ENCODE data around the gene RHBDD3.
A peak's percentile ranks its signal among the peaks of the same experiment; 100 is the strongest.

The RHBDD3 gene

DNA sequence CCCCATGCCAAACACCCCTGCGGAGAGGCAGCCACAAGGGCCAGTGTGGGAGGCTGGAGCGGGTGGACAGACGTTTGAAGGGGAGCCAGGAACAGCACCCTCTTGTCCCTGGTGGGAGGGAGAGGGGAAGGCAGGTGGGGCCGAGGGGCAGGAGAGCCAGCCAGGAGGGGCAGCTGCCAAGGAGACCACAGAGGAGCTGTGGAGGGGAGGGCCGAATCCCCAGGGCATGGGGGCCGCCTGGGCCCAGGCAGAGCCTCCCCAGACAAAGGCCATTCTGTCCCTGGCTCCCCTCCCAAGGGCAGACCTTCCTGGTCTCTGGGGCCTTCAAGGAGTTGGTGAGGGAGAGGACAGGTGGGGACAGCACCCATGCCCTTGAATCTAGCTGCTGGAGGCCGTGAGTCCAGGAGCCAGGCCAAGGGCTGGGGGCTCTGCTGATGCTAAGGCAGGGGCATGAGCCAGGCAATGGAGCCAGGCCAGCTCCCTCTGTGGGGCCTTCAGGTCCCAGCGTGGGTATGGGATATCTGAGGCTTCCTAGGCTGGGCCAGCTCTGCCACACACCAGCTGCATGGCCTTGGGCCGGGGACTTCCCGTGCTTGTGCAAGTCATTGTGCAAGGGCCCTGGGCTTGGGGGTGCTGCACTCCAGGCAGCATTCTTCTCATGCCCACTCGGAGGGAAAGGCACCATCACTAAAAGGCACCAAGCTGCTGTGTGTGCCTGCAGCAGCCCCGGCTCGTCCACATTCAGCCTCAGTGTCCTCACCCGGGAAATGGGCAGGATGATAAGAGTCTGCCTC, 50.7 kb downstream of the RHBDD3 start:
- ATAC-seq (replicated peaks) (peak in 1 of 2 donors; percentile 38), DNase-seq (no peak)
- Mint-ChIP-seq H3K9me3 (no peaks in the 10 kb centered on the region), H3K4me3 (no peak overlapping the region), H3K4me1 (peaks cover 0 to 3% of the 10 kb centered on the region in 2 donors), H3K27me3 (peaks cover 52 to 91% of the 10 kb centered on the region in 2 donors), H3K27ac (no peak overlapping the region), H3K36me3 (no peaks in the 10 kb centered on the region)

DNA sequence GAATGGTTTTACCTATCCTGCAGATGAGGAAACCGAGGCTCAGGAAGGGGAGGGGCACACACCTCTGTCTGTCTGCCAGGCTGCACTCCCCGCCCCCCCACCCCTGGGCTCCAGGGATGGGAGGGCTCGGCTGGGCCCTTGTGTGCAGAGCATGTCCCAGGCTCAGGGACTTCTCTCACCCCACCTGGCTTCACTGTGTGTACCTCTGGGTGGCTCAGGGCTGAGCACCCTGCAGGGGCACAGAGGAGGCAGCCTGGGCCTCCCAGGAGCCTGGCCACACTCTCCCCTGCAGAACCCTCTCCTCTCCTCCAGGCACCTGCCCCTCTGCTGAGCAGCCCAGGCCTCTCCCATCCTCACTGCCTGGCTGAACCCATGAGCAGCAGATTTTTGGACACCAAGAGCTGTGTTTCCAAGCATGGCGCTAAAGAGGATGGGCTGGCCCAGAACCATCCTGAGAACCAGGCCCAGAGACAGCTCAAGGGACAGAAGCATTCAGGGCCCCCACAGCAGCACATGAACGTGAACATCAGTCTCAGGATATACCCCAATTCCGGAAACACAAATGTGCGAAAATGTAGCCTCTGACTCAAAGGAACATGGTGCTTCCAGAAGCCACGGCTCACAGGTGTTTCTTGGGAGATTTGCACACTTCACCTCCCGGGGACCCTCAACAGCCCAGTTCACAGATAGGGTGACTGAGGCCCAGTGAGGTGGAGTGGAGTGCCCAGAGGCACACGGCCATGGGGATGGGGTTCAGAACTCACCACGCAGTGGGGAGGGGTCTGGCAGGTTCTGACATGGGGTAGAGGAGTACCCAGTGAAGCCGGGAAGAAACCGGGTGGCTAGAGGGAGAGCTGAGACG, 51.5 kb downstream of the RHBDD3 start:
- DNase-seq (no peak), ATAC-seq (replicated peaks) (peak in 1 of 2 donors; percentile 48)
- no peak overlapping the region for H3K4me3 Mint-ChIP-seq
- H3K27ac Mint-ChIP-seq: no peak overlapping the region
- peaks cover 0 to 3% of the 10 kb centered on the region in 2 donors for H3K4me1 Mint-ChIP-seq
- H3K9me3 Mint-ChIP-seq: no peaks in the 10 kb centered on the region
- peaks cover 58 to 91% of the 10 kb centered on the region in 2 donors for H3K27me3 Mint-ChIP-seq
- H3K36me3 Mint-ChIP-seq: no peaks in the 10 kb centered on the region

DNA sequence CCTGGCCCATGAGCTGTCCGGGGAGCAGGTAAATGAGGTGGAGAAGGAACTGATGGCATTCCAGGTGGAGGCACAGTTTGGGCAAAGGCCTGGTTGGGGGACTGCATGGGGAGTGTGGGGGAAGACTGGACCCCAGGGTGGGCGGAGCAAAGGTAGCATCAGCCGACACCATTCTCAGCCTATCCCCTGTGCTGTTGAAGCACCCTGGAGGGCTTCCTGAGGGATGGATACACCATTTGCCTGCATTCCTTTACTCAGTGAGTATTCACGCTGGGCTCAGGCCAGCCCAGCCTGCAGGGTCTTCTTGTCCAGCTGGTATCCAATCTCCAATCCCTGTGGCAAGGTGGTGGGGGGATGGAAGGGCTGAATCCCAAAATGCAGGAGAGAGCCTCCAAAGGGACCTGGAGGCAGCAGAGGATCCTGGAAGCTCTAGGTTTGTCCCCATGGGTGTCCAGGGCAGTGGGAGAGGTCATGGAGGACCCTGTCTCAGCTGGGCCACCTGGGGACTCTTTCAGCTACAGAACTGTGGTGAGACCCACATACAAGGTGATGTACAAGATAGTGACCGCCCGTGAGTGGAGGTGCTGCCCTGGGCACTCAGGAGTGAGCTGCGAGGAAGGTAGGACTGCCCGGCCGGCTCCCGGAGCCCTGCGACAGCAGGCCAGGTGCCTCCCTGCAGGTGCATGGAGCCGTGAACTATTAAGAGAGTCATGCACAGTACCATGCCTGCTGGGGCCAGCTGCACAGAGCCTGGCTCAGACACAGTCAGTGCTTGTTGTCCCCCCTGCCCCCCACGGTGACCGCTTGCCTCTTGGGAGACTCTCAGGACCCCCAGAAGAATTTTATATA, 52.5 kb downstream of the RHBDD3 start:
- H3K27me3 Mint-ChIP-seq: peaks cover 60 to 91% of the 10 kb centered on the region in 2 donors
- peak in 1 of 2 donors; percentile 26 for ATAC-seq (replicated peaks)
- H3K36me3 Mint-ChIP-seq: no peaks in the 10 kb centered on the region
- no peak overlapping the region for H3K27ac Mint-ChIP-seq
- peaks cover 0 to 3% of the 10 kb centered on the region in 2 donors for H3K4me1 Mint-ChIP-seq
- DNase-seq: no peak
- peak overlapping the region in 1 of 2 donors; percentile 17 for H3K4me3 Mint-ChIP-seq
- H3K9me3 Mint-ChIP-seq: no peaks in the 10 kb centered on the region

DNA sequence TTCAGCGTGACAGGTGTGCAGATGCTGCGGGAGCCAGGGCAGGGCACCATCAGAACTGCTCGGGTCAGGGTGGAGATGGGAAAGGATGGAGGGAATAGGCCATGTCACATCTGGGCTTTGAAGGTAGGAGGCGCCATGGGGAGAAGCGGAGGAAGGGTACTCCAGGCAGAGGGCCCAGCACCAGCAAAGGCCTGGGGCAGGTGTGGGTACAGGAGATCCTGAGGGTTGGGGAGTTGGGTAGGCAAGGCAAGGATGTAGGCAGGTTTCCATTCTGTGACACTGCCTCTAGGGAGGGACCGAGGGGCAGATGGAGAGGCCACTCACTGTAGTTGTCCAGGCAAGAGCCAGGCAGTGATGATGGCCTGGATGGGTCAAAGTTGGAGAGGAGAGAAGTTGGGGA, 53.5 kb downstream of the RHBDD3 start:
- Mint-ChIP-seq H3K4me3 (no peak overlapping the region), H3K36me3 (no peaks in the 10 kb centered on the region), H3K4me1 (peaks cover 6 to 8% of the 10 kb centered on the region in 2 donors), H3K9me3 (no peaks in the 10 kb centered on the region), H3K27ac (no peak overlapping the region), H3K27me3 (peaks cover 61 to 91% of the 10 kb centered on the region in 2 donors)
- ATAC-seq (replicated peaks): no peak
- DNase-seq: no peak

GRCh38 chr22:29213493-29213892, 54.3 kb downstream of the RHBDD3 start:
- no peak for ATAC-seq (replicated peaks)
- no peak for DNase-seq
- Mint-ChIP-seq H3K27ac (no peak overlapping the region), H3K36me3 (no peaks in the 10 kb centered on the region), H3K4me1 (peaks cover 12 to 14% of the 10 kb centered on the region in 2 donors), H3K27me3 (peaks cover 65 to 91% of the 10 kb centered on the region in 2 donors), H3K4me3 (no peak overlapping the region), H3K9me3 (no peaks in the 10 kb centered on the region)

DNA sequence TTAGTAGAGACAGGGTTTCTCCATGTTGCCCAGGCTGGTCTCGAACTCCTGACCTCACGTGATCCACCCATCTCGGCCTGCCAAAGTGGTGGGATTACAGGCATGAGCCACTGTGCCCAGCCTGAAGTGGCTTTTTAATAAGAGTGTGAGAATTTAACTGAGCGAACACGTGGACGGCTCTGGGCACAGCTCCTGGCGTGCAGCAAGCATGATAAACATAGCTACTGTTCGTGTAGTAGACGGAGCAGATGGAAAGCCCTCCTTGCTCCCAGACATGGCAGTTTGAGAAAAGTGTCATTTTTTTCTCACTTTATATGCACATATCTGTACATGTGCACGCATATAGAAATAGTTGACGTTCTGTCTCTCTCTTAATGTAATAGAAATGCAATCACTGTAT, 55.0 kb downstream of the RHBDD3 start:
- Mint-ChIP-seq H3K27me3 (peaks cover 63 to 91% of the 10 kb centered on the region in 2 donors), H3K4me1 (peaks cover 12 to 21% of the 10 kb centered on the region in 2 donors), H3K9me3 (no peaks in the 10 kb centered on the region), H3K36me3 (no peaks in the 10 kb centered on the region), H3K27ac (no peak overlapping the region), H3K4me3 (no peak overlapping the region)
- DNase-seq: no peak
- ATAC-seq (replicated peaks): no peak

DNA sequence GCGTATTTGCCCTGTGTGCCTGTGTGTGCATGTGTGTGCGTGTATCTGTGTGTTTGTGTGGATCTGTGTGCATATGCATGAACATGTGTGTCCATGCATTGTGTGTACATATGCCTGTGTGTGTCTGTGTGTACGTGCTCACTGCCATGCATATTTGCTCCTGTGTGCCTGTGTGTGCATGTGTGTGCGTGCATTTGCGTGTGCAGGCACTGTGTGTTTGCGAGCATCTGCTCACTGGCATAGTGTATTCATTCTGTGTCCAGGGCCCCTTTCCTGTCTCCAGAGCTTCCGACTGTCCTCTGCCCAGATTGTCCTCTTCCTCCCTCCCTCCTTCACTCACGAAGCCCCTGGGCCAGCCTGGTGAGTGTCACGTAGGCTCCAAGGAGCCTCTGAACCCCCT, 56.3 kb downstream of the RHBDD3 start:
- H3K9me3 Mint-ChIP-seq: no peaks in the 10 kb centered on the region
- H3K4me1 Mint-ChIP-seq: peaks cover 13 to 25% of the 10 kb centered on the region in 2 donors
- DNase-seq (no peak), ATAC-seq (replicated peaks) (no peak)
- H3K36me3 Mint-ChIP-seq: no peaks in the 10 kb centered on the region
- H3K27ac Mint-ChIP-seq: no peak overlapping the region
- peaks cover 73 to 91% of the 10 kb centered on the region in 2 donors for H3K27me3 Mint-ChIP-seq
- no peak overlapping the region for H3K4me3 Mint-ChIP-seq

DNA sequence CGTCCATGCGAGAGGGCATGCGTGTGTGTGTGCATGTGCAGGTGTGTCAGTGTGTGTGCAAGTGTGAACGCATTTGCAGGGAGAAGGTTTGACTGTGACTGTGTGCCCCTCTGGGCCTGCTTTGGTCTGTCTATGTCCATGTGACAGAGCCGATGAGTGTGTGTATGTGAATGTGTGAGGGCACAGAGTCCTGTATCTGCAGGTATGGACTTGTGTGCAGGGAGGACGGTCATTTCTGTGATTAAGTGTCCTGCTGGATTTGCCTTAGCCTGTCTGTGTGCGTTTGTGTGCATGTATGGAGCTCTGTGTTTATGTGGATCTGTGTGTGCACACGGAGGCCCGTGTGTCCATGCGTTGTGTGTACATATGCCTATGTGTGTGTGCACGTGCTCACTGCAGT, 56.7 kb downstream of the RHBDD3 start:
- ATAC-seq (replicated peaks) (no peak), DNase-seq (no peak)
- Mint-ChIP-seq H3K27ac (no peak overlapping the region), H3K27me3 (peaks cover 72 to 91% of the 10 kb centered on the region in 2 donors), H3K4me3 (no peak overlapping the region), H3K9me3 (no peaks in the 10 kb centered on the region), H3K4me1 (peaks cover 16 to 29% of the 10 kb centered on the region in 2 donors), H3K36me3 (no peaks in the 10 kb centered on the region)

Data from stimulated activated naive B cell treated with anti-CD40 and anti-IgM and Interleukin-4, amounts not matched to agents 10 μg/mL and 1 μg/mL and 100 μg/mL, for 72 hours (primary cell).